Loucy (cell line): ENCODE data around the gene PPP1R16B.

ENCODE experiments used
- CTCF ChIP-seq: fragments of 200-600 bp; sonication (generic); conservative IDR thresholded peaks from 2 replicates; pipeline ENCODE4 v1.5.1; 2014; ENCODE audit warnings: mild to moderate bottlenecking, antibody characterized with exemption, low read length
- EZH2phosphoT487 ChIP-seq: fragments of 200-600 bp; IDR thresholded peaks from 2 replicates; pipeline ENCODE4 v1.6.1; 2018; ENCODE audit warnings: antibody characterized with exemption, mild to moderate bottlenecking, moderate library complexity, borderline replicate concordance

DNA sequence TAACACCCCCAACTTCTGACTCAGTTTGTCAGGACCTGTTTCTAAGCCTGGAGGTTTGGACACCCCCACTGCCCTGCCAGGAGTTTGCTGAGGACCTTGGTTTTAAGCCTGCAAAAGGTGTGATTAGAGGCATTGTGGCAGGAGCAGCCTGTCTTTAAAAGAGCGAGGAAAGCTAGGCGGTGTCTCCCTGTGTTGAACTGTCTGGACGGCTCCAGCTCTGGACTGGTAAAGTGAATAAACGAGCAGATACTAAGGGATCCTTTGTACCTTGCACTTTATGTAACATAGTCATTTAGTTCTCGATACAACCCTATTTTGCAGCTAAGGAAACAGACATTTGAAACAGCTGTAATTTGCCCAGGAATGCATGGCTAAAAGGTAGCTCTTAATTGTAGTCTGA lies 135.1 kb downstream of the PPP1R16B start:
- TF ChIP-seq CTCF (no peak), EZH2phosphoT487 (no peak)
